ENCODE results near the gene CTBP2.

Gene CTBP2

GRCh38 chr10:125121003-125121402, 39.4 kb downstream of the CTBP2 start:
- DNase-seq, result no peak

GRCh38 chr10:125120053-125120710, 40.2 kb downstream of the CTBP2 start:
- no peak for DNase-seq

GRCh38 chr10:125118701-125119100, 41.7 kb downstream of the CTBP2 start:
- no peak for DNase-seq

GRCh38 chr10:125118011-125118611, 42.3 kb downstream of the CTBP2 start:
- no peak for DNase-seq

- DNase-seq, result no peak
These were observed 43.6 kb downstream of the CTBP2 start for GRCh38 chr10:125116652-125117310.

GRCh38 chr10:125116041-125116649, 44.2 kb downstream of the CTBP2 start:
- no peak for DNase-seq

- no peak for DNase-seq
These were observed 45.0 kb downstream of the CTBP2 start for GRCh38 chr10:125115409-125115808.

GRCh38 chr10:125114761-125115391, 45.5 kb downstream of the CTBP2 start:
- no peak for DNase-seq

GRCh38 chr10:125113691-125114371, 46.5 kb downstream of the CTBP2 start:
- DNase-seq, result no peak

- DNase-seq, result no peak
These were observed 47.5 kb downstream of the CTBP2 start for GRCh38 chr10:125112697-125113494.

- no peak for DNase-seq
These were observed 49.1 kb downstream of the CTBP2 start for GRCh38 chr10:125111118-125111727.

- no peak for DNase-seq
These were observed 52.3 kb downstream of the CTBP2 start for GRCh38 chr10:125107965-125108580.

GRCh38 chr10:125107166-125107949, 53.0 kb downstream of the CTBP2 start:
- no peak for DNase-seq

GRCh38 chr10:125106586-125106985, 53.8 kb downstream of the CTBP2 start:
- DNase-seq, result no peak

GRCh38 chr10:125105706-125106255, 54.6 kb downstream of the CTBP2 start:
- DNase-seq, result no peak

- no peak for DNase-seq
These were observed 55.2 kb downstream of the CTBP2 start for GRCh38 chr10:125105155-125105554.

- no peak for DNase-seq
These were observed 55.8 kb downstream of the CTBP2 start for GRCh38 chr10:125104559-125104958.

GRCh38 chr10:125103924-125104323, 56.4 kb downstream of the CTBP2 start:
- DNase-seq, result no peak

- DNase-seq, result no peak
These were observed 56.9 kb downstream of the CTBP2 start for GRCh38 chr10:125103466-125103865.

GRCh38 chr10:125102821-125103220, 57.5 kb downstream of the CTBP2 start:
- no peak for DNase-seq

Data from activated CD8-positive, alpha-beta memory T cell treated with anti-CD3 and anti-CD28 coated beads for 24 hours (primary cell).